ENCODE results near the gene RANBP3. TPM values are rescaled to one million over a fixed set of nuclear protein-coding genes. Genes with fewer than 3 reads are reported as not detected.

RANBP3 gene
- total RNA-seq, 1 experiment from 2014 or later = 62.4 TPM

DNA sequence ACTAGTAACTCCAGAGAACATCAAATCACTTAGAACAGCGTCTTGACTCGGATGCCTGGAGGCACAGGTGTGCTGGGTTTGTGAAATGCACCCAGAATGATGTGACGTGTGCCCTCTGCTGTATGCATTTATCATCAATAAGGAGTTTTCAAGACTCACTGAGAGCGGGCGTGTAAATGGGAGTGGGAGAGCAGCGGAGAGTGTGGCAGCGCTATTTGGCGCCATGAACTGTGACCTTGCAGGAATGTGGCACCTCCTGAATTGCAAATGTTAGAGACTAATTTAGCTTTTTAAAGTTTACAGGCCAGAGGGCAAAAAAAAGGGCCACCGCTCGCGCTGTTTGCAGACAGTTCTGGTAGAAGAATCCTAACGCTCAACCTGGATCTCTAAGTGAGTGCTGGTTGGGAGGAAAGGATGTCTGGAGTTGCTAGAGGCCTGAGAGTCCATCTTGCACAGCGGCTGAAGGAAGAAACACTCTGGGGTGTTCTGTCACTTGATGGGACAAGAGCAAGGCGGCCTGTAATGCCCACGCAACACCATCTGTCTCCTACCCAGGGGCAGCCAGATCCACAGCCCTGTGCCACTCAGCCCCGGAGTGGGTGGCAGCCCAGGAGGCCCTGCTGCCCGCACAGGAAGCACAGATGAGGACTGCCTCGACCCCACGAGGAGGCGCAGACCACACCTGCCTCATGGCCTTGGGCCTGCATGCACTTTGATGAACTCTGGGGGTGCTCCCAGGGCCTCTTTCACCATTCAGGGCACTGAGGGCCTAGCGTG is 19.7 kb downstream of the RANBP3 start:
- H3K4me2 ChIP-seq (ENCODE audit: low read length) = no peak overlapping the region
- RAD21 ChIA-PET (ENCODE audit: low non-redundant PET in 1 of 2, low total read pairs in 2 of 2, uncharacterized antibody in 2 of 2, unreplicated experiment in 2 of 2) = interaction anchor here in 1 of 2 experiments (0.5 kb wide), 1 partner anchor 21 kb away, joined by 12 read pairs; no protein-coding TSS in a partner anchor
- TF ChIP-seq CBX3 (IDR thresholded peaks at IDR 0.05; ENCODE audit: low read depth) (no peak), YY1 (IDR thresholded peaks at IDR 0.05; ENCODE audit: extremely low read depth, insufficient replicate concordance, low read depth, low read length) (no peak), EGR1 (IDR thresholded peaks at IDR 0.05; ENCODE audit: low read depth) (no peak), TCF7L2 (IDR thresholded peaks at IDR 0.05; ENCODE audit: borderline replicate concordance, extremely low read depth, insufficient read depth, insufficient read length) (no peak), SP1 (IDR thresholded peaks at IDR 0.05; ENCODE audit: low read depth) (no peak)
- peaks cover 95% of the 10 kb centered on the region for H3K79me2 ChIP-seq (ENCODE audit: insufficient read depth, low read length)
- H2AFZ ChIP-seq (ENCODE audit: low read depth, low read length, poor library complexity, severe bottlenecking) = no peak overlapping the region
- H3K9me2 ChIP-seq (ENCODE audit: insufficient read depth) = no peaks in the 10 kb centered on the region
- no peaks in the 10 kb centered on the region for H3K36me3 ChIP-seq (ENCODE audit: control insufficient read depth in 1 of 2, insufficient read depth in 2 of 2, low read length in 2 of 2)
- H3K9me3 ChIP-seq (ENCODE audit: control insufficient read depth in 1 of 2, insufficient read depth in 1 of 2, low read depth in 1 of 2, low read length in 2 of 2) = no peaks in the 10 kb centered on the region
- ATAC-seq (no peak), DNase-seq (ENCODE audit: low read depth, low spot score) (no peak)
- no peak overlapping the region for H3K9ac ChIP-seq (ENCODE audit: low read length)
- no peak overlapping the region for H3K27ac ChIP-seq (ENCODE audit: low read depth, low read length)
- peaks cover 19% of the 10 kb centered on the region; the same call in 1 of the 2 replicates for H4K20me1 ChIP-seq (ENCODE audit: insufficient read depth)
- no TSS peak for BruUV-seq (replicated peaks)
- H3K4me3 ChIP-seq (replicated peaks in 1 of 2; ENCODE audit: low read depth in 1 of 2, low read length in 2 of 2) = no peak overlapping the region
- H3K27me3 ChIP-seq (ENCODE audit: insufficient read depth, low read length) = no peaks in the 10 kb centered on the region
- peaks cover 0 to 2% of the 10 kb centered on the region in 2 experiments; a peak in 1 of 4 replicates for H3K4me1 ChIP-seq (ENCODE audit: control insufficient read depth in 1 of 2, insufficient read depth in 2 of 2, low read length in 2 of 2)
- CTCF ChIA-PET = interaction anchor here (1.5 kb wide), 1 partner anchor 10 kb away, joined by 6 read pairs; no protein-coding TSS in a partner anchor
- POLR2A ChIA-PET = no interaction called here
- intact Hi-C loops (cut with micrococcal nuclease) = no loop called here

DNA sequence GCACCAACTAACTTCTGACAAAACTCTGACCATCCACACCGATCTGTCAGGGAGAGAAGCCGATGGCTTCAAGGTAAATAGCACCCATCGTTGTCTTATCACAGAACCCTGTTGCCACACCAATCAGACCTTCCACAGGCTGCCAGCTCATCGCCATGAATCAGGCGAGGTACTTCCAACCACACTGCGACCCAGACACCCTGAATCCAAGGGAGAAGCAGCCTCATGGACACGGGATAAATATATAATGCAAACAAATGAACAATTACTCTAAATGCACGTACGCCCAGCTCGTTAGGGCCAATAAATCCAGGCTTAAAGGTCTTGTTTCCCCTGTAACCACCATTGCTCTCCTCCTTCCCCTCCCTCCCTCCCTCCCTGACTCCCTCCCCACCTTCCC is 20.8 kb downstream of the RANBP3 start:
- H3K79me2 ChIP-seq (ENCODE audit: insufficient read depth, low read length) = peaks cover 95% of the 10 kb centered on the region
- no peak overlapping the region for H2AFZ ChIP-seq (ENCODE audit: low read depth, low read length, poor library complexity, severe bottlenecking)
- H3K27me3 ChIP-seq (ENCODE audit: insufficient read depth, low read length) = no peaks in the 10 kb centered on the region
- no peak overlapping the region for H3K9ac ChIP-seq (ENCODE audit: low read length)
- ChIA-PET POLR2A (no interaction called here), CTCF (interaction anchor here (1.5 kb wide), 1 partner anchor 11 kb away, joined by 6 read pairs; no protein-coding TSS in a partner anchor), RAD21 (ENCODE audit: low non-redundant PET in 1 of 2, low total read pairs in 2 of 2, uncharacterized antibody in 2 of 2, unreplicated experiment in 2 of 2) (no interaction called here)
- no peak overlapping the region for H3K4me3 ChIP-seq (replicated peaks in 1 of 2; ENCODE audit: low read depth in 1 of 2, low read length in 2 of 2)
- no peaks in the 10 kb centered on the region for H3K36me3 ChIP-seq (ENCODE audit: control insufficient read depth in 1 of 2, insufficient read depth in 2 of 2, low read length in 2 of 2)
- H3K9me2 ChIP-seq (ENCODE audit: insufficient read depth) = no peaks in the 10 kb centered on the region
- no peak overlapping the region for H3K27ac ChIP-seq (ENCODE audit: low read depth, low read length)
- H3K4me1 ChIP-seq (ENCODE audit: control insufficient read depth in 1 of 2, insufficient read depth in 2 of 2, low read length in 2 of 2) = 0 out of 4 replicates have a peak, but pooled peaks cover 0 to 2% of the 10 kb centered on the region in 2 experiments
- TF ChIP-seq JUND (IDR thresholded peaks at IDR 0.05) = no peak
- no peak for TF ChIP-seq FOSL1 (IDR thresholded peaks at IDR 0.05; ENCODE audit: low read depth)
- no peak for TF ChIP-seq EGR1 (IDR thresholded peaks at IDR 0.05; ENCODE audit: low read depth)
- TF ChIP-seq TCF7L2 (IDR thresholded peaks at IDR 0.05; ENCODE audit: borderline replicate concordance, extremely low read depth, insufficient read depth, insufficient read length) = no peak
- no peak for TF ChIP-seq SIN3A (IDR thresholded peaks at IDR 0.05; ENCODE audit: low read depth)
- TF ChIP-seq RAD21 (IDR thresholded peaks at IDR 0.05; ENCODE audit: low read depth) = no peak
- no peak for TF ChIP-seq CBX3 (IDR thresholded peaks at IDR 0.05; ENCODE audit: low read depth)
- no TSS peak for BruUV-seq (replicated peaks)
- peaks cover 21% of the 10 kb centered on the region; the same call in 1 of the 2 replicates for H4K20me1 ChIP-seq (ENCODE audit: insufficient read depth)
- H3K9me3 ChIP-seq (ENCODE audit: control insufficient read depth in 1 of 2, insufficient read depth in 1 of 2, low read depth in 1 of 2, low read length in 2 of 2) = no peaks in the 10 kb centered on the region
- DNase-seq (ENCODE audit: low read depth, low spot score) (no peak), ATAC-seq (no peak)
- intact Hi-C loops (cut with micrococcal nuclease) = no loop called here
- H3K4me2 ChIP-seq (ENCODE audit: low read length) = no peak overlapping the region

Data from HCT116 (cell line).